ENCODE results near the gene TMEM272.

Gene TMEM272

DNA sequence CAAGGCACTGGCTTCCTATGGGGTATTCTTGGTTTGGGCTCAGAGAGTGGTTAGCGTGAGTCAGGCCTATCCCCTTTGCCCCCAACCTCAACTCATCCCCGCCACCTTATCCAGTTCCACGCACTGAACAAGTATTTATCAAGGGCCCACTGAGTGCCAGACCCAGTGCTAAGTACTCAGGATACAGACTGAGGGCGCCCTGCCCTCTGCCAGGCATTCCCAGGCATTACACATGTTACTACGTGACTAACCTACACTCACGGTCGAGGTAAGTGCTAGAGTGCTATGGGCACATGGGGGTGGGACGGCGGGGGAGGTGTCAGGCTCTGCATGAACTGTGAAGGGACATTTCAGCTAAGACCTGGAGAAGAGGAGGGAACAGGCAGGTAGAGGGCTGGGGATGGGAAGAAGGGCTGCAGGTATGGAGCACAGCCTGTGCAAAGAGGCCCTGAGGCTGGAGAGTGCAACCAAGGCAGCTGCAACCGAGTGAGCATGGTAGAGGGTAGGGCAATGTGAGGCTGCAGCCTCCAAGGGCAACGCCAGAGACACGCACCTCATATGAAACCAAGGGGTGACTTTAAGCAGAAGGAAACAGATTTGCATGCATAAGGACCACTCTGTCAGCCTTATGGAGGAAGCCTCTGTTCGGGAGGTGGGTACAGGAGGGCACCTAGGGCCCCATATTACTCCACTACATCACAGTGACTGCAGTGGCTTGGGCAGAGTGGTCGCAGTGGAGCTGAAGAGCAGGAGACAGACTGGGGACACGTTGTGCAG, 63.5 kb downstream of the TMEM272 start:
- no peak for DNase-seq (ENCODE audit: low spot score)
- Histone ChIP-seq H3K4me3 (no peak overlapping the region), H3K27ac (no peak overlapping the region)
- TF ChIP-seq, protein P1, sequence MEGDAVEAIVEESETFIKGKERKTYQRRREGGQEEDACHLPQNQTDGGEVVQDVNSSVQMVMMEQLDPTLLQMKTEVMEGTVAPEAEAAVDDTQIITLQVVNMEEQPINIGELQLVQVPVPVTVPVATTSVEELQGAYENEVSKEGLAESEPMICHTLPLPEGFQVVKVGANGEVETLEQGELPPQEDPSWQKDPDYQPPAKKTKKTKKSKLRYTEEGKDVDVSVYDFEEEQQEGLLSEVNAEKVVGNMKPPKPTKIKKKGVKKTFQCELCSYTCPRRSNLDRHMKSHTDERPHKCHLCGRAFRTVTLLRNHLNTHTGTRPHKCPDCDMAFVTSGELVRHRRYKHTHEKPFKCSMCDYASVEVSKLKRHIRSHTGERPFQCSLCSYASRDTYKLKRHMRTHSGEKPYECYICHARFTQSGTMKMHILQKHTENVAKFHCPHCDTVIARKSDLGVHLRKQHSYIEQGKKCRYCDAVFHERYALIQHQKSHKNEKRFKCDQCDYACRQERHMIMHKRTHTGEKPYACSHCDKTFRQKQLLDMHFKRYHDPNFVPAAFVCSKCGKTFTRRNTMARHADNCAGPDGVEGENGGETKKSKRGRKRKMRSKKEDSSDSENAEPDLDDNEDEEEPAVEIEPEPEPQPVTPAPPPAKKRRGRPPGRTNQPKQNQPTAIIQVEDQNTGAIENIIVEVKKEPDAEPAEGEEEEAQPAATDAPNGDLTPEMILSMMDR (IDR thresholded peaks at IDR 0.05): no peak

DNA sequence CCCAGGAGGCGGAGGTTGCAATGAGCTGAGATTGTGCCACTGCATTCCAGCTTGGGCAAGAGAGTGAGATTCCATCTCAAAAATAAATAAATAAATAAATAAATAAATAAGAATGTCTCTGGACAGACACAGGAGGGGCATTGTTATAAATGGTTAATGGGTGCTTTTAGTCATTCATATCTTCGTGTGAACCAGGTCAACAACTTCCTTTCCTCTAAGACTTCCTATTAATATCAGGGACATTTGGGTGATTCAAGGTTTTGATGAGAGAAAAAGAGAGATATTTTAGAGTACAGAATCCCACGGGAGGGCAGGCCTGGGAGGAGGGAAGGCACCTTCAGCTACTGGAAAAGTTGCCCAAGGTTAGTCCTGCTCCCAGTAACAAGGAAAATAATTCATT, 64.9 kb downstream of the TMEM272 start:
- no peak for DNase-seq (ENCODE audit: low spot score)
- Histone ChIP-seq H3K27ac (no peak overlapping the region), H3K4me3 (no peak overlapping the region)
- TF ChIP-seq, protein P1 (IDR thresholded peaks at IDR 0.05): no peak

DNA sequence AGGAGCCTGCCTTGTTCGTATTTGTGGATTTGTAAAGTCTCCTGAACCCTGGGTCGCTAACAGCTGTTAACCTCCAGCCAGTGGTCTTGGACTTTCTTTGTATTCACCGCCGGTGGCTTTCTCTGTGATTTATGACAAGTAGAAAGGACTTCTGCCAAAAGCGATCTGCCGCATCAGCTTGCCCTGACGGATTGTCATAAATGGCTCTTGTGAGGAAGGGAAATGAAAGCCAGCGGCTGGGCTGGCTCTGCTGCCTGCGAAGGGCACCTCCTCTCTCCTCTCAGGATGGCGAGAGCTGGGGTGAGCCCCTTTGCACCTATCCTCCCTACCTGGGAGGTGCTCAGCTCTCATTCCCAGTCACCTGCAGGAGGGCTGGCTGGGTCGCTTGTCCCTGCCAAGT, 66.6 kb downstream of the TMEM272 start:
- TF ChIP-seq, protein P1 (IDR thresholded peaks at IDR 0.05): no peak
- Histone ChIP-seq H3K27ac (no peak overlapping the region), H3K4me3 (no peak overlapping the region)
- no peak for DNase-seq (ENCODE audit: low spot score)

DNA sequence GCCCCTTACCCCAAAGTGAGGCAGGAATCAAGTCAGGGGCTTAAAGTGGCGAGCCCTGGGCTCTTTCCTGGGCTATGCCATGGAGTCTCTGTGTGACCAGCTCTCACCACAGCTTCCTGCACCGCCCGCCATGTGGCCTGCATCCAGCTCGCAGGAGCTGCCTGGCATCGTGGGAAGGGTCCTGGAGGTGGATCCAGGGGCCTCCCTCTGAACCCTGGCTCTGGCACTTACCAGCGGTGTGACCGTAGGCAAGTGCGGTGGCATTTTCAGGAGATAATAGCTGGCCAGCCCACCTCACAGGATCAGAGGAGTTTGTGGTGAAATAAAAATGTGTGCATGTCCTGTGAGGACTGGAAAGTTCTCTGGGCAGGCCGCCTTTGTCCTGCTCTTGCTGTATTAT, 67.1 kb downstream of the TMEM272 start:
- no peak overlapping the region for H3K4me3 ChIP-seq
- DNase-seq (ENCODE audit: low spot score): no peak
- H3K27ac ChIP-seq: no peak overlapping the region
- TF ChIP-seq, protein P1 (IDR thresholded peaks at IDR 0.05): no peak

DNA sequence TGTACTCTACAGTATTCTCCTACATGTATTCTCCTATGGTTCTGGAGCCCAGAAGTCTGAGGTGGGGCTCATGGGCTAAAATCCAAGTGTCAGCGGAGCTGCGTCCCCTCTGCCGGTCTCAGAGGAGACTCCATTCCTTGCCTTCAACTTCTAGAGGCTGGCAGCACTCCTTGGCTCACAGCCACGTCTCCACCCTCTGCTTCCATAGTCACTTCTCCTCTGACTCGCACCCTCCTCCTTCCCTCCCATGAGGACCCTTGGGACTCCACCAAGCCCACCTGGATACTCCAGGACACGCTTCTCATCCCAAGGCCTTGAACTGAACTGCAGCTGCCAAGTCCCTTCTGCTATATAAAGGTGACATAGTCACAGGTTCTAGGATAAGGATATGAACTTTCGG, 68.8 kb downstream of the TMEM272 start:
- TF ChIP-seq, protein P1 (IDR thresholded peaks at IDR 0.05): no peak
- H3K4me3 ChIP-seq: no peak overlapping the region
- no peak for DNase-seq (ENCODE audit: low spot score)
- no peak overlapping the region for H3K27ac ChIP-seq

DNA sequence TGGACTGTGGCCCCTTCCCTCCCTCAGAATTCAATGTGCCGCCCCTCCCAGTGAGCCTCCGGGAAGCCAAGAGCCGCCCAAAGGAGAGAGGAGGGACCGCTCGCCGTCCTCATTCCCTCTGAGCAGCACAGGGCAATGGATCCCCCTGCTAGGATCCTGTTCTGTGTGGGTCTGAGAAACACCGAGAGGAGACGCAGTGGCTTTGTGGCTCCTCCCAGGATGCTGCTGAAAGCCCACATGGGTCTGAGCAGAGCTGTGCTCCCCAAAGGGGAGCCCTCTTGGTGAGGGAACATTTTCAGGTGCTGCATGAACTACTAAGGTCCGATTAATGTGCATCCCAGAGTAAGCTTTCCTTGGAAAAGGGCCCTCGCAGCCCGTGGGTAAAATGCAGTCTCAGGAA, 71.5 kb downstream of the TMEM272 start:
- no peak for DNase-seq (ENCODE audit: low spot score)
- Histone ChIP-seq H3K27ac (no peak overlapping the region), H3K4me3 (no peak overlapping the region)
- TF ChIP-seq, protein P1 (IDR thresholded peaks at IDR 0.05): no peak

DNA sequence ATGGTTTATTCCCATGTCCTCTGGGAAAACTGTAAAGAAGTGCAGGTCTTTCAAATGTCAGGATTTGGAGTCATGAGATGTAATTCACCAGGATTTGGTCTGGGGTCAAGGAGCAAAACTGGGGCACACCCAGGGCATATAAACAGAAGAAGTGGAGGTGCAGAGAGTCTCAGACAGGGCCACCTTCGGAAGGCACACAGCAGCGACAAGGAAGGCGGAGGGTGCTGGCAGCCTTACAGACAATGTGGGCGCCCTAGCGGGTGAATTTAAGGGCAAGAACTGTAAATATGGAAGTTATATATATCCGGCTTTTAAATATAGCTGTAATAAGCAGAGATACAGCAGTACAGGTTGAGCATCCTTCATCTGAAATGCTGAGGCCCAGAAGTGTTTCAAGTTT, 72.2 kb downstream of the TMEM272 start:
- no peak for DNase-seq (ENCODE audit: low spot score)
- Histone ChIP-seq H3K4me3 (no peak overlapping the region), H3K27ac (no peak overlapping the region)
- TF ChIP-seq, protein P1 (IDR thresholded peaks at IDR 0.05): no peak

Measured in coronary artery (tissue), 2 donors.